ENCODE measurements around the gene NUDT3. TPM values are rescaled to one million over a fixed set of nuclear protein-coding genes. Genes with fewer than 3 reads are reported as not detected.

Gene NUDT3
- total and polyA plus RNA-seq, 8 donors = 8.7 to 34.0 (median 13.1) TPM

DNA sequence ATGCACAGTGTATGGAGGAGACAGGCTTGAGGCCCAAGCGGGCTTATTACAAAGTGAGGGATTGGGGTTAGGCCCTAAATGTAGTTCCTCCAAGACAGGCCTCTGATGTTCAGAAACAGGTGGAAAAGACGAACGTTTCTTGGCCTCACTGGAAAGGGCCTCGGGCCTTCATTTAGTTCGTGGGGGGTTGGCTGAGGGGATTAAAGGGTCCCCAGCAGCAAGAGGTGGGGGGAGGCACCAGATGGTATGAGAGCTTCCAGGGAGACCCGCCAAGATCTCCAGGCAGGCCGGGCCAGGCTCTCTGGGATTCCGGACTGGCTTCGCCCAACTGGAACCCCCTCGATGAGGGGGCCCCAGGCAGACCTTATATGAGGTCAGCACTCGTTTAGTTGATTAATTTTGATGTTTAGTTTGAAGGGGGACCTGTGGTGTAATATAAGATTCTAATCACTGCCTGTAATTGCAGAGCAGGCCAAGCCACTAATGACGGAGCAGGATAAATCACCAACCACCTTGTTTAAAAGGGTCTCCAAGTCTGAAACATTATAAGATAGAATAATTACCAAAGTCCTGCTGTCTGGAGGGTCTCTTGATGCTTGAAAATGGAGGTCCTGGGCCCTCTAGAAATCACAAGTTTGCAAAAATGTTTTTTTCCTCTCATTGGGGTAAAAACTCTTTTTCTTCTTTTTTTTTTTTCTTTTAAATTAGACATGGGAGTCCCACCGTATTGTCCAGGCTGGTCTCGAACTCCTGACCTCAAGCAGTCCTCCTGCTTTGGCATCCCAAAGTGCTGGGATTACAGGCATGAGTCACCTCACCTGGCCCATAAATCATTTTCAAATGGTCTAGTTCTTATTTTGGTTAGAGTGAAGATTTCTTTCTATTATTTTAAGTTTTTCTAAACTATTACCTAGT lies 153.6 kb downstream of the NUDT3 start:
- Histone ChIP-seq H3K36me3 (peaks cover 4 to 40% (median 33%) of the 10 kb centered on the region in 4 donors), H3K27me3 (no peaks in the 10 kb centered on the region), H3K4me1 (peaks cover 28 to 59% (median 34%) of the 10 kb centered on the region in 4 donors), H3K27ac (peak overlapping the region in 2 of 5 donors; percentile 85 to 91), H3K4me3 (peak overlapping the region; percentile 65 to 85 (median 75)), H3K9me3 (no peaks in the 10 kb centered on the region)
- DNase-seq = peak in 1 of 2 donors; percentile 23
- no peak for TF ChIP-seq POLR2A (IDR thresholded peaks at IDR 0.05)
- TF ChIP-seq, protein P1, sequence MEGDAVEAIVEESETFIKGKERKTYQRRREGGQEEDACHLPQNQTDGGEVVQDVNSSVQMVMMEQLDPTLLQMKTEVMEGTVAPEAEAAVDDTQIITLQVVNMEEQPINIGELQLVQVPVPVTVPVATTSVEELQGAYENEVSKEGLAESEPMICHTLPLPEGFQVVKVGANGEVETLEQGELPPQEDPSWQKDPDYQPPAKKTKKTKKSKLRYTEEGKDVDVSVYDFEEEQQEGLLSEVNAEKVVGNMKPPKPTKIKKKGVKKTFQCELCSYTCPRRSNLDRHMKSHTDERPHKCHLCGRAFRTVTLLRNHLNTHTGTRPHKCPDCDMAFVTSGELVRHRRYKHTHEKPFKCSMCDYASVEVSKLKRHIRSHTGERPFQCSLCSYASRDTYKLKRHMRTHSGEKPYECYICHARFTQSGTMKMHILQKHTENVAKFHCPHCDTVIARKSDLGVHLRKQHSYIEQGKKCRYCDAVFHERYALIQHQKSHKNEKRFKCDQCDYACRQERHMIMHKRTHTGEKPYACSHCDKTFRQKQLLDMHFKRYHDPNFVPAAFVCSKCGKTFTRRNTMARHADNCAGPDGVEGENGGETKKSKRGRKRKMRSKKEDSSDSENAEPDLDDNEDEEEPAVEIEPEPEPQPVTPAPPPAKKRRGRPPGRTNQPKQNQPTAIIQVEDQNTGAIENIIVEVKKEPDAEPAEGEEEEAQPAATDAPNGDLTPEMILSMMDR (IDR thresholded peaks at IDR 0.05) = no peak
- no peak for TF ChIP-seq EP300 (IDR thresholded peaks at IDR 0.05)
- TF ChIP-seq POLR2AphosphoS5 (IDR thresholded peaks at IDR 0.05) = no peak
- WGBS, 5 donors = 65 to 86% (median 73%) methylated on average over 14 of the region's 14 CpGs
- intact Hi-C loops (cut with DNase I; ENCODE audit: low total_unique reads) = no loop called here

DNA sequence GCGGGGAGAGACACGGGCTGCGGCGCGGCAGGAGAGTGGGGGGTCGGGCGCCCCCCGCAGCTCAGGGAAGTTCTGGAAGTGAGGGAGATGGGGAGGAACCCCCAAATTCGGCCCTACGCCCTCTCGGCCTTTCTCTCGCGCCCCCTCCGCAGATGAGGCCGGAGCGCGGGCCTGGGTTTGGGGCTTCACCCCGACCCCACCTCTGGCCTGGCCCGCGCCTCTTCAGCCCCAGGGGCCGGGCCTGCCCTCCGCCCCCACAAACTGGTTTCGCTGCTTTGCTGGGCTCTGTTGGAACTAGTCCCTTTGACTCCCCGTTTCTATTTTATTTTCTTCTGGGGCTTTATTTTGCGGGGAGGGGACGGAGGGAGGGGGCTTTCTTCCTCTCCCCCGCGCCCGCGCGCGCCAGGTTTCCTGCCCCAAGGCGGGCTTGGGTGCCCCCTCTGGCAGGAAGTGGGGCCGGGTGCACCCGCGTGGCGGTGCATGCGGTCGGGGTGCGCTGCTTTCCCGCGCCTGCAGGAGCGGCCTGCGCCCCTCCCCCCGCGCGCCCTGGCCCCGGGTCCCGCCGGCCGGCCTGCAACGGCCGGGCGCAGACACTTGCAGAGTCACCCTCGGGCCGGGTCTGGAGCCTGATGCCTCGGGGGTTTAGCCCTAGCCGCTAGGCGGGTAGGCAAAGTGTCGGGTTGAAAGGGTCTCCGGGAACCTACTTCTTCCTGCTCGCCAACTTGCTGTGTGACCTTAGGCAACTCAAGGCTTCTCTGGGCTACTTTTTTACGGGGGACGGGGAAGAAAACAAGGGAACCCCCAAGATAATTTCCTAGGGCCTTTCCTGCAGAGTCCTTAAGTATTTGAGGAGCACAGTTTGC lies 154.5 kb downstream of the NUDT3 start:
- no peaks in the 10 kb centered on the region for H3K9me3 ChIP-seq
- intact Hi-C loops (cut with DNase I; ENCODE audit: low total_unique reads) = no loop called here
- TF ChIP-seq POLR2A (IDR thresholded peaks at IDR 0.05) = no peak
- TF ChIP-seq, protein P1 (IDR thresholded peaks at IDR 0.05) = peak in 3 of 7 experiments; percentile 19 to 33 (median 24)
- TF ChIP-seq POLR2AphosphoS5 (IDR thresholded peaks at IDR 0.05) = peak in 1 of 3 donors; percentile 18
- TF ChIP-seq EP300 (IDR thresholded peaks at IDR 0.05) = no peak
- peaks cover 23 to 50% (median 30%) of the 10 kb centered on the region in 4 donors for H3K4me1 ChIP-seq
- DNase-seq = peak in 1 of 2 donors; percentile 84
- peak overlapping the region; percentile 65 to 85 (median 75) for H3K4me3 ChIP-seq
- H3K27me3 ChIP-seq = no peaks in the 10 kb centered on the region
- 4 to 13% (median 4%) methylated on average over 29 to 63 of the region's 64 CpGs for WGBS, 5 donors
- H3K27ac ChIP-seq = peak overlapping the region; percentile 74 to 91 (median 80)
- peaks cover 4 to 31% (median 26%) of the 10 kb centered on the region in 4 donors for H3K36me3 ChIP-seq

DNA sequence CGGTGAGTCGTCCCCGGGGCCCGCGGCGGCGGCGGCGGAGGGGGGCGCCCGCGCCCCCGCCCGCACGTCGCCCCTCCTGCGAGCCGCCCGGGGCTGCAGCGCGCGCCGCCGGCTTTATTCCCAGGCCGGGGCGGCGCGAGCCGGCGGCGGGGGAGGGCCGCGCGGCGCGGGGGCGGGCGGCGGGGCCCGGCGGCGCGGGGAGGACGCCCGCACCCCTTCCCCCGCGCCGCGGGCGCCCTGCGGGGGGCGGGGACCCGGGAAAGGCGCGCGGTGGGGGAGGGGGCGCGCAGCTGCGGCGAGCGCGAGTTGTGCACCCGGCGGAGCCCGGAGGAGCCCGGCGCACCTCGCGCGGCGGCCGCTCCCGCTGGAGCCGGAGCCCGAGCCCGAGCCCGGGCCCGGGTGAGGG lies 155.2 kb downstream of the NUDT3 start:
- Histone ChIP-seq H3K36me3 (peaks cover 4 to 25% (median 20%) of the 10 kb centered on the region in 4 donors), H3K27me3 (no peaks in the 10 kb centered on the region), H3K27ac (peak overlapping the region; percentile 89 to 94 (median 93)), H3K9me3 (no peaks in the 10 kb centered on the region), H3K4me1 (peaks cover 23 to 44% (median 30%) of the 10 kb centered on the region in 4 donors), H3K4me3 (peak overlapping the region; percentile 72 to 85 (median 75))
- peak in 1 of 2 donors; percentile 74 for DNase-seq
- no peak for TF ChIP-seq POLR2AphosphoS5 (IDR thresholded peaks at IDR 0.05)
- TF ChIP-seq POLR2A (IDR thresholded peaks at IDR 0.05) = no peak
- intact Hi-C loops (cut with DNase I; ENCODE audit: low total_unique reads) = no loop called here
- 0 to 1% (median 1%) methylated on average over 10 to 77 of the region's 78 CpGs; no CpG with 5 or more reads in 1 of the 5 donors for WGBS, 5 donors

DNA sequence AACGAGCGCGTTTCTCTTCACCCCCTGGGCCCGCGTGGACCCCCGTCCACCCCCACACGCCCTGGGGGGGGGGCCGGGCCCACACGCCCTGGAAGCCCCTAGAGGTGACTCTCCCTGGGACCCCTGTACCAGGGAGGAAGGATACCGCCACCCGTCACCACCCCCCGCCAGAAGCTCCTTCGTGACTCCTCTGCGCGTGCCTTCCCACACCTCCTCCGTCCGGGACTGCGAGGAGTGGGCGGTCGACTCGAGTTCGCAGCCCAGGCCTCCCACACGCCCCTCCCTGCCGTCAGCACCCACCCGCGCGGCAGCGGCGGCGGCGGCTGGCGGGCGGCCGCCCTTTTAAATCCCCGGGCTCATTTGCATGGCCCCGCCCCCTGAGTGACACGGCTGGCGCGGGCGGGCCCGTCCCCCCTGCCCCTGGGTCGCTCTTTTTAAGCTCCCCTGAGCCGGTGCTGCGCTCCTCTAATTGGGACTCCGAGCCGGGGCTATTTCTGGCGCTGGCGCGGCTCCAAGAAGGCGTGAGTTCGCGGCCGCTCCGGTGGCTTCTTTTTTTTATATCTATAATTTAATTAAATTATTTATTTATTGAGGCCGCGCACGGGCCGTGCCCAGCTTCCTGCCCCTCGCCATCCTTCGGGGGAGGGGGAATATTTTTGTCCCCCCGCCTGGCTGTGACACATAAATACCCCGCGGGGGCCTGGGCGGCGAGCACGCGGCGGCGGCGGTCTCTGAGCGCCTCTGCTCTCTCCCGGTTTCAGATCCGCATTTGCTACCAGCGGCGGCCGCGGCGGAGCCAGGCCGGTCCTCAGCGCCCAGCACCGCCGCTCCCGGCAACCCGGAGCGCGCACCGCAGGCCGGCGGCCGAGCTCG lies 155.8 kb downstream of the NUDT3 start, which contains the start of gene HMGA1:
HMGA1 (plus strand) TSS at position 431 of the 873 bp plus-strand sequence. CDS start 3,908 bp downstream, outside the sequence.
- 0 to 2% (median 1%) methylated on average over 43 to 91 of the region's 91 CpGs for WGBS, 5 donors
- no peaks in the 10 kb centered on the region for H3K9me3 ChIP-seq
- peak; percentile 21 to 98 (median 94) for TF ChIP-seq POLR2AphosphoS5 (IDR thresholded peaks at IDR 0.05)
- TF ChIP-seq, protein P1 (IDR thresholded peaks at IDR 0.05) = no peak
- TF ChIP-seq POLR2A (IDR thresholded peaks at IDR 0.05) = peak in 2 of 4 donors; percentile 56 to 90
- TF ChIP-seq EP300 (IDR thresholded peaks at IDR 0.05) = no peak

More for the DNA sequence above, 155.8 kb downstream of the NUDT3 start, which contains the start of gene HMGA1:
- H3K27ac ChIP-seq = peak within 1 kb of the TSS; percentile 89 to 94 (median 93)
- no peaks in the 10 kb centered on the region for H3K27me3 ChIP-seq
- H3K4me1 ChIP-seq = peaks cover 23 to 40% (median 30%) of the 10 kb centered on the region in 4 donors
- H3K36me3 ChIP-seq = peaks cover 0 to 18% (median 14%) of the 10 kb centered on the region in 4 donors
- peak; percentile 92 to 96 for DNase-seq
- peak within 1 kb of the TSS; percentile 72 to 85 (median 75) for H3K4me3 ChIP-seq
- intact Hi-C loops (cut with DNase I; ENCODE audit: low total_unique reads) = no loop called here
